GM21381 (cell line): ENCODE measurements around the gene ZNF222.

Source experiments
- ATAC-seq: cut with Tn5 transposase; IDR thresholded peaks from one replicate; pipeline ENCODE4 v1.9.1; 2021; ENCODE audit warnings: mild to moderate bottlenecking, moderate library complexity; ENCODE audit not compliant: unreplicated experiment

The ZNF222 gene

GRCh38 chr19:44025217-44025936, at the start of gene ZNF222:
ZNF222 (plus strand) TSS chr19:44025379; CDS start chr19:44025437, 58 bp downstream.
- ATAC-seq = peak; percentile 95

GRCh38 chr19:43976732-43977131, 48.4 kb upstream of the ZNF222 start:
- ATAC-seq = no peak

DNA sequence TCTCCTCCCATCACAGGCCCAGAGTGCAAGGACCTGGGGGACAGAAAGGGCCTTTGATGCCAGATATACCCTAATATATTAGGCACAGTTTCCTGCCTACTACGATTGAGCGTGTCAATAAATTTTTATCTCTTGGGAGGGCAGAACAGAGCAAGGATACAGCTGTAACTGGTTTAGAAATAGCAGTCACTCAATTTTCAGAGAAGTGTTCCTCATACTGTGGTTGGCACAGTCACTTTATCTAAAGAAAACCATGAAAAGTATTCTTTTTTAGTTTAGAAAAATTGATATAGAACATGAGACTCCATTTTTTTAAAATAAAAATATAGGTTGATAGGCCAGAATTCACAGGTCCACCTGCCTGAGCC, 41.7 kb upstream of the ZNF222 start:
- no peak for ATAC-seq

GRCh38 chr19:43983912-43984686, 41.1 kb upstream of the ZNF222 start, which contains the start of gene ZNF155:
ZNF155 (plus strand) TSS chr19:43984188; CDS start chr19:43988544, 4,356 bp downstream.
- ATAC-seq = peak; percentile 95

- ATAC-seq = peak; percentile 9
Observed at GRCh38 chr19:43984687-43985000, 40.5 kb upstream of the ZNF222 start.

GRCh38 chr19:43997631-43998290, 27.4 kb upstream of the ZNF222 start:
- no peak for ATAC-seq

- no peak for ATAC-seq
Observed at GRCh38 chr19:44002212-44002565, 23.0 kb upstream of the ZNF222 start.

DNA sequence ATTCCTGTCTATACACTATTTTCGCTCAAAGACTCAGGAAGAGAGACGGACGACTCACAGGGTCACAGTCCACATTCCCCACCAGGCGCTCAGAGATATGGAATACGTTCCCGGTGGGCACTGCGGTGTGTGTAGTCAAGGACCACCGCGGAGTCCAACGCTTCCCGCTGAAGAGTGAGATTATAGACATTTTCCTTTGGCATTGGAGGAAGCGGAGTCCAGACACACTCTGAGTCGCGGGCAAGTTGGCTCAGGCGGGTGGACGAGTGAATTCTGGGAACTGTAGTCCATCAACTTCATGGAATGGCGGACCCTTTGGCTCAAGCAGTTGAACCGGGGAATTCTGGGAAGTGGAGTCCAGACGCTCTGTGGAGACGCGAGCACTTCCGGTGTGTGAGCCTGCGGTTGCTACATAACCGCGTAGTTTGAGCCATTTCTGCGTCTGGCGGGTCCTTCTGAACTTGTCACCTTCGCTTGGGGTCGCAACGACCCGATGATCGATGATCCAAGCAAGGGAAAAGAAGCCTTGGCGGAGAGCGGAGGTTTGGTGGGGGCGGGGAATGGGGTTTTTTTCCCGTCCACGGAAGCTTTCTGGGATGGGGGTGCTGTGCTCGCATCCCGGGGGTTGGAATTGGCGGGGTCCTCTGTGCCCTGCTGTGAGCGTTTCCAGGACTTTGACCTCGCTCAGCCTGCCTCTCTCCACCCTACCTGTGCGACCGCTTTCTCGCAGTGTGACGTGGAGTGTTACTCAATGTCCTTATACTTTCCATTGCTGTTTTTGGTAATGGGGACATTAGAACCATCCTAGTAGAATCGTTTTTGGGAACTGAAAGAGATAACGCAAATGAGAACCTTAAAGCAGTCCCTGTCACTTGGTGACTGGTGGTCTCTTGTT, 22.4 kb upstream of the ZNF222 start, which contains the start of gene ZNF230:
Gene ZNF230 (plus strand): TSS at position 392 of the 895 bp plus-strand sequence. CDS start 4,122 bp downstream, outside the sequence.
- ATAC-seq = peak; percentile 94

GRCh38 chr19:44003461-44004009, 21.6 kb upstream of the ZNF222 start:
- no peak for ATAC-seq

- no peak for ATAC-seq
Observed at GRCh38 chr19:44005973-44006372, 19.2 kb upstream of the ZNF222 start.

GRCh38 chr19:44007473-44007872, 17.7 kb upstream of the ZNF222 start:
- ATAC-seq = no peak

DNA sequence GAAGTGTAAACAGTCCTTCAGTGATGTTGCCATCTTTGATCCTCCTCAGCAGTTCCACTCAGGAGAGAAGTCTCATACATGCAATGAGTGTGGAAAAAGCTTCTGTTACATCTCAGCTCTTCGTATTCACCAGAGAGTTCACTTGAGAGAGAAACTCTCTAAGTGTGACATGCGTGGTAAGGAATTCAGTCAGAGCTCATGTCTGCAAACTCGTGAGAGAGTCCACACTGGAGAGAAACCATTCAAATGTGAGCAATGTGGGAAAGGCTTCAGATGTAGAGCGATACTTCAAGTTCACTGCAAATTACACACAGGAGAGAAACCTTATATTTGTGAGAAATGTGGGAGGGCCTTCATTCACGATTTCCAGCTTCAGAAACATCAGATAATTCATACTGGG, 14.7 kb upstream of the ZNF222 start:
- ATAC-seq = no peak

- ATAC-seq = no peak
Observed at GRCh38 chr19:44019498-44019897, 5.7 kb upstream of the ZNF222 start.

GRCh38 chr19:44021221-44021620, 4.0 kb upstream of the ZNF222 start:
- no peak for ATAC-seq

- no peak for ATAC-seq
Observed at GRCh38 chr19:44024900-44025216, 321 bp upstream of the ZNF222 start.

DNA sequence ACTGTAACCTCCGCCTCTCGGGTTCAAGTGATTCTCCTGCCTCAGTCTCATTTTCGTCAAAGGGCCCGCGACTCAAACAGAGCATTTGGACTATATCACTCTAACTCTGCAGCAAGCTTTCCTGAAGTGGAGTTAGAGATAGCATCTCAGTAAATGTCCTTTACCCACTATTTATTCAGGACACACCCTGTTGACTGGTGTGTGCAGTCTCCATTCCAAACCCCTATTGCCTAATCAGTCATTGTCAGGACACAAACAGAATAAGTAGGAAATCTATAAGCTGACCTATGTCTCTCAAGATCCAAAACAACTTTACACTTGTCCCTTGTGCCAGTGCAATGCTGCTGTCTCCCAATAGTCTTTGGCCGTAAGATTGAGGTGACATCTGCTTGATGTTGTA, 1.4 kb downstream of the ZNF222 start:
- no peak for ATAC-seq

DNA sequence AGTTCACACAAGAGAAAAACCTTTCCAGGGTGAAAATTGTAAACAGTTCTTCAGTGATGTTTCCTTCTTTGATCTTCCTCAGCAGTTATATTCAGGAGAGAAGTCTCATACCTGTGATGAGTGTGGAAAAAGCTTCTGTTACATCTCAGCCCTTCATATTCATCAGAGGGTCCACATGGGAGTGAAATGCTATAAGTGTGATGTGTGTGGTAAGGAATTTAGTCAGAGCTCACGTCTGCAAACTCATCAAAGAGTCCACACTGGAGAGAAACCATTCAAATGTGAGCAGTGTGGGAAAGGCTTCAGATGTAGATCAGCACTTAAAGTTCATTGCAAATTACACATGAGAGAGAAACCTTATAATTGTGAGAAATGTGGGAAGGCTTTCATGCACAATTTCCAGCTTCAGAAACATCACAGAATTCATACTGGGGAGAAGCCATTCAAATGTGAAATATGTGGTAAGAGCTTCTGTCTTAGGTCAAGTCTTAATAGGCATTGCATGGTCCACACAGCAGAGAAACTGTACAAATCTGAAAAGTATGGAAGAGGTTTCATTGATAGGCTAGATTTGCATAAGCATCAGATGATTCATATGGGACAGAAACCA, 6.9 kb downstream of the ZNF222 start:
- ATAC-seq = no peak

DNA sequence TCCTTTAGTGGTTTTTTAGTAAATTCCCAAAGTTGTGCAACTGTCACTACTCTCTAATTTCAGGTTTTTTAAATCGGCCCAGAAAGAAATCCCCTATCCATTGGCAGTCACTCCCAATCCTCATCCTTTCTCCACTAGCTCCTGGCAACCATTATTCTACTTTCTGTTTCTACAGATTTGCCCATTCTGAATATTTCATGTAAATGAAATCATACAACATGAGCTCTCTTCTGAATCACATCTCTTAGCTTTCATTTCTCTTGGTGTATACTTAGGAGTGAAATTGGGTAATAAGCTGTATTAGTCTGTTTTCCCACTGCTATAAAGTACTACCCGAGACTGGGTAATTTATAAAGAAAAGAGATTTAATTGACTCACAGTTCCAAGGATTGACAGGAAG, 17.0 kb downstream of the ZNF222 start:
- ATAC-seq = no peak

DNA sequence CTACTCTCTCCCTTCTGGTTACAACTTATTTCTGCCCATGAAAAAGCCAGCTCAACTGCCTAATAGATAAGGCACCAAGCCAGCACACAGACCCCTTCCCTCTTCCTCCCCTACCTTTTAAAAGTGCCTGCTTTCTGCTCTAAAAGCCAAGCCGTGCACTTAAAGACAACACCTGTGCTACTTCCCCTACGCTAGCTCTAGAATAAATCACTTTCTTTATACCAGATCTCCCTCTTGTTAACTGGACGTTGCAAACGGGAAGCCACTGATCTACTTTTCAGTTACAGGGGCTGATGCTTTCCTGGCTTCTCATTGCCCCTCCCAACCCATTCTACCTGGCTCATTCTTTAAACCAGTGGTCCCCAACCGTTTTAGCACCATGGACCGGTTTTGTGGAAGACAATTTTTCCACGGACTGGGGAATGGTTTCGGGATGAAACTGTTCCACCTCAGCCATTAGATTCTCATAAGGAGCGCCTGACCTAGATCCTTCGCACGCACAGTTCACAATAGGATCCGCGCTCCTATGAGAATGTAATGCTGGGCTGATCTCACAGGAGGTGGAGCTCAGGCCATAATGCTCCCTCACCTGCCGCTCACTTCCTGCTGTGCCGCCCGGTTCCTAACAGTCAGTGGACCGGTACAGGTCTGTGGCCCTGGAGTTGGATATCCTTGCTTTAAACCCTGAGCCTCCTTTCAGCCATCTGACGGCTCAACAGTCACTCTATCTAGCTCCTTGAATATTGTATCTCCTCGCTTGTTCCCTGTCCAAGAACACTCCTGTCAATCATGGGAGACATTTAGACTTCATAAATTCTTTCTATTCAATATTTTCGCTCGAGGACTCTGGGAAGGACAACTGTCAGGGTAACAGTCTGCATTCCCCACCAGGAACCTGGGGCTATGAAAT, 25.8 kb downstream of the ZNF222 start:
- peak; percentile 23 for ATAC-seq
